Measurements from ENCODE around the gene ZMYM3. TPM values are rescaled to one million over a fixed set of nuclear protein-coding genes. Genes with fewer than 3 reads are reported as not detected.

Gene ZMYM3
- total and polyA plus RNA-seq, 2 donors (not counting 1 experiment from before 2014, with no cell fraction given): 21.8 to 40.6 TPM

GRCh38 chrX:71225676-71226075 is 28.3 kb downstream of the ZMYM3 start:
- no peak overlapping the region for H3K9ac ChIP-seq (ENCODE audit: low read length)
- 82% methylated on average over 3 of the region's 5 CpGs for WGBS (ENCODE audit: insufficient coverage)
- no peaks in the 10 kb centered on the region for H3K36me3 ChIP-seq (replicated peaks in 1 of 2; ENCODE audit: control extremely low read depth in 1 of 2, control insufficient read depth in 1 of 2, extremely low read depth in 1 of 2, insufficient read depth in 2 of 2, low read length in 1 of 2)
- POLR2A ChIA-PET: no interaction called here
- Mint-ChIP-seq H3K27ac (no peak overlapping the region), H3K4me1 (no peaks in the 10 kb centered on the region), H3K27me3 (no peaks in the 10 kb centered on the region), H3K9me3 (ENCODE audit: insufficient read depth) (no peaks in the 10 kb centered on the region), H3K4me3 (no peak overlapping the region)
- ATAC-seq (ENCODE audit: low read depth) (no peak), DNase-seq (no peak)
- H2AFZ ChIP-seq (ENCODE audit: insufficient read depth, low read depth, low read length, poor library complexity, severe bottlenecking): no peak overlapping the region
- H3K9me3 ChIP-seq (ENCODE audit: control extremely low read depth in 1 of 3, control insufficient read depth in 2 of 3, insufficient read depth in 1 of 3, low read length in 2 of 3): no peaks in the 10 kb centered on the region
- H3K4me3 ChIP-seq (ENCODE audit: control extremely low read depth in 1 of 5, extremely low read depth in 1 of 5, insufficient read depth in 1 of 5, low read depth in 2 of 5, low read length in 4 of 5): no peak overlapping the region
- no peak overlapping the region for H3K4me2 ChIP-seq (replicated peaks; ENCODE audit: low read depth, low read length, poor library complexity, severe bottlenecking)
- no peaks in the 10 kb centered on the region for H3K4me1 ChIP-seq (ENCODE audit: control insufficient read depth in 2 of 2, insufficient read depth in 2 of 2, low read length in 2 of 2)
- H3K27ac ChIP-seq (ENCODE audit: low read length in 2 of 2): no peak overlapping the region
- H3K79me2 ChIP-seq (ENCODE audit: control insufficient read depth, insufficient read depth, low read length): no peaks in the 10 kb centered on the region
- intact Hi-C loops (cut with micrococcal nuclease): no loop called here
- CTCF ChIA-PET: no interaction called here
- TF ChIP-seq CTCF (IDR thresholded peaks at IDR 0.05) (no peak), EZH2 (IDR thresholded peaks at IDR 0.05; ENCODE audit: borderline replicate concordance, insufficient read depth, low read depth, low read length, poor library complexity, severe bottlenecking) (no peak)
- H3K27me3 ChIP-seq (replicated peaks in 1 of 4; ENCODE audit: control extremely low read depth in 1 of 4, control insufficient read depth in 3 of 4, insufficient read depth in 4 of 4, low read length in 3 of 4): no peaks in the 10 kb centered on the region
- H4K20me1 ChIP-seq (ENCODE audit: control insufficient read depth, insufficient read depth, low read length, poor library complexity, severe bottlenecking): no peaks in the 10 kb centered on the region

- no peak for DNase-seq
- no peak overlapping the region for H3K27ac Mint-ChIP-seq
- H2AFZ ChIP-seq (ENCODE audit: insufficient read depth, low read depth, low read length, poor library complexity, severe bottlenecking): no peak overlapping the region
- no peak overlapping the region for H3K27ac ChIP-seq (ENCODE audit: low read length in 2 of 2)
- no CpG with 5 or more reads among the region's 2 CpGs for WGBS (ENCODE audit: insufficient coverage)
- no peaks in the 10 kb centered on the region for H4K20me1 ChIP-seq (ENCODE audit: control insufficient read depth, insufficient read depth, low read length, poor library complexity, severe bottlenecking)
- H3K4me1 ChIP-seq (ENCODE audit: control insufficient read depth in 2 of 2, insufficient read depth in 2 of 2, low read length in 2 of 2): no peaks in the 10 kb centered on the region
- ATAC-seq (ENCODE audit: low read depth): no peak
- no peak for TF ChIP-seq CTCF (IDR thresholded peaks at IDR 0.05)
- no peak for TF ChIP-seq EZH2 (IDR thresholded peaks at IDR 0.05; ENCODE audit: borderline replicate concordance, insufficient read depth, low read depth, low read length, poor library complexity, severe bottlenecking)
- no peak overlapping the region for H3K4me2 ChIP-seq (replicated peaks; ENCODE audit: low read depth, low read length, poor library complexity, severe bottlenecking)
- H3K4me1 Mint-ChIP-seq: no peaks in the 10 kb centered on the region
- no peaks in the 10 kb centered on the region for H3K27me3 Mint-ChIP-seq
- intact Hi-C loops (cut with micrococcal nuclease): no loop called here
- H3K27me3 ChIP-seq (replicated peaks in 1 of 4; ENCODE audit: control extremely low read depth in 1 of 4, control insufficient read depth in 3 of 4, insufficient read depth in 4 of 4, low read length in 3 of 4): no peaks in the 10 kb centered on the region
- POLR2A ChIA-PET: no interaction called here
- no peaks in the 10 kb centered on the region for H3K36me3 ChIP-seq (replicated peaks in 1 of 2; ENCODE audit: control extremely low read depth in 1 of 2, control insufficient read depth in 1 of 2, extremely low read depth in 1 of 2, insufficient read depth in 2 of 2, low read length in 1 of 2)
- no peaks in the 10 kb centered on the region for H3K9me3 Mint-ChIP-seq (ENCODE audit: insufficient read depth)
- H3K9ac ChIP-seq (ENCODE audit: low read length): no peak overlapping the region
- H3K79me2 ChIP-seq (ENCODE audit: control insufficient read depth, insufficient read depth, low read length): no peaks in the 10 kb centered on the region
- CTCF ChIA-PET: no interaction called here
- H3K9me3 ChIP-seq (ENCODE audit: control extremely low read depth in 1 of 3, control insufficient read depth in 2 of 3, insufficient read depth in 1 of 3, low read length in 2 of 3): no peaks in the 10 kb centered on the region
- no peak overlapping the region for H3K4me3 Mint-ChIP-seq
- no peak overlapping the region for H3K4me3 ChIP-seq (ENCODE audit: control extremely low read depth in 1 of 5, extremely low read depth in 1 of 5, insufficient read depth in 1 of 5, low read depth in 2 of 5, low read length in 4 of 5)
These were observed 28.9 kb downstream of the ZMYM3 start for GRCh38 chrX:71225009-71225408.
